H9 (cell line): ENCODE data around the gene SLC15A5. TPM values are rescaled to one million over a fixed set of nuclear protein-coding genes. Genes with fewer than 3 reads are reported as not detected.

Experiments
- DNase-seq: peaks from one replicate; pipeline ENCODE4 v3.0.0-alpha.2; 2017
- H2AFZ ChIP-seq: one replicate; pipeline ENCODE4 v1.6.1; 2013; ENCODE audit warnings: mild to moderate bottlenecking, low read length, control low read depth, moderate library complexity
- H2AK5ac ChIP-seq: 2 replicates; pipeline ENCODE4 v1.6.1; 2013; ENCODE audit warnings: low read length, control low read depth, mixed read lengths; ENCODE audit not compliant: insufficient read length
- H2BK120ac ChIP-seq: one replicate; pipeline ENCODE4 v1.6.1; 2013; ENCODE audit warnings: low read depth, mild to moderate bottlenecking, low read length, control low read depth, inconsistent platforms; ENCODE audit not compliant: poor library complexity, severe bottlenecking
- H2BK12ac ChIP-seq: 2 replicates; pipeline ENCODE4 v1.6.1; 2013; ENCODE audit warnings: low read length, control low read depth, mixed read lengths, low read depth; ENCODE audit not compliant: insufficient read length
- H2BK15ac ChIP-seq: 2 replicates; pipeline ENCODE4 v1.6.1; 2013; ENCODE audit warnings: low read depth, low read length, control low read depth
- H2BK20ac ChIP-seq: one replicate; pipeline ENCODE4 v1.6.1; 2013; ENCODE audit warnings: low read depth, mild to moderate bottlenecking, low read length, control low read depth, inconsistent platforms; ENCODE audit not compliant: poor library complexity, severe bottlenecking
- H2BK5ac ChIP-seq: 2 replicates; pipeline ENCODE4 v1.6.1; 2013; ENCODE audit warnings: low read length, control low read depth, mixed read lengths; ENCODE audit not compliant: insufficient read length
- H3K14ac ChIP-seq: 2 replicates; pipeline ENCODE4 v1.6.1; 2013; ENCODE audit warnings: low read length, control low read depth; ENCODE audit not compliant: insufficient read depth
- H3K18ac ChIP-seq: 2 replicates; pipeline ENCODE4 v1.6.1; 2013; ENCODE audit warnings: low read depth, mild to moderate bottlenecking, mixed read lengths, low read length, control low read depth; ENCODE audit not compliant: insufficient read length
- H3K23ac ChIP-seq: 2 replicates; pipeline ENCODE4 v1.6.1; 2013; ENCODE audit warnings: low read length, control low read depth, mixed read lengths, low read depth; ENCODE audit not compliant: insufficient read length
- H3K23me2 ChIP-seq: 2 replicates; pipeline ENCODE4 v1.6.1; 2013; ENCODE audit warnings: low read depth, mild to moderate bottlenecking, mixed read lengths, low read length, control low read depth; ENCODE audit not compliant: insufficient read length, poor library complexity, severe bottlenecking
- H3K27ac ChIP-seq: 2 replicates; pipeline ENCODE4 v1.5.1; 2013; ENCODE audit warnings: low read length, control low read depth, mixed read lengths, low read depth; ENCODE audit not compliant: insufficient read length
- H3K27me3 ChIP-seq: 2 replicates; pipeline ENCODE4 v1.6.1; 2013; ENCODE audit warnings: low read length, control low read depth, inconsistent platforms; ENCODE audit not compliant: insufficient read depth
- H3K4ac ChIP-seq: 2 replicates; pipeline ENCODE4 v1.6.1; 2013; ENCODE audit warnings: low read depth, mild to moderate bottlenecking, control low read depth, inconsistent platforms, low read length, moderate library complexity
- H3K4me1 ChIP-seq: 2 replicates; pipeline ENCODE4 v1.6.1; 2013; ENCODE audit warnings: low read length, control low read depth, inconsistent platforms; ENCODE audit not compliant: insufficient read depth
- H3K4me2 ChIP-seq: 2 replicates; pipeline ENCODE4 v1.6.1; 2013; ENCODE audit warnings: low read length, control low read depth, mixed read lengths; ENCODE audit not compliant: insufficient read length, insufficient read depth
- H3K56ac ChIP-seq: 2 replicates; pipeline ENCODE4 v1.6.1; 2013; ENCODE audit warnings: low read depth, mild to moderate bottlenecking, mixed read lengths, low read length, control low read depth; ENCODE audit not compliant: insufficient read length
- H3K79me1 ChIP-seq: 2 replicates; pipeline ENCODE4 v1.6.1; 2013; ENCODE audit warnings: low read depth, mild to moderate bottlenecking, moderate library complexity, low read length, control low read depth, inconsistent platforms; ENCODE audit not compliant: insufficient read depth, poor library complexity, severe bottlenecking
- H3K79me2 ChIP-seq: 2 replicates; pipeline ENCODE4 v1.6.1; 2013; ENCODE audit warnings: low read length, control low read depth, inconsistent platforms; ENCODE audit not compliant: insufficient read depth
- H3K9ac ChIP-seq: 2 replicates; pipeline ENCODE4 v1.6.1; 2013; ENCODE audit warnings: low read length, control low read depth, mixed read lengths; ENCODE audit not compliant: insufficient read length; ENCODE audit errors: extremely low read depth
- H3K9me3 ChIP-seq: one replicate; pipeline ENCODE4 v1.6.1; 2013; ENCODE audit warnings: low read depth, low read length, inconsistent platforms; ENCODE audit not compliant: control insufficient read depth
- H3T11ph ChIP-seq: one replicate; pipeline ENCODE4 v1.6.1; 2013; ENCODE audit warnings: mild to moderate bottlenecking, low read length, control low read depth, inconsistent platforms
- H4K20me1 ChIP-seq: one replicate; pipeline ENCODE4 v1.6.1; 2013; ENCODE audit not compliant: control insufficient read depth, insufficient read length, insufficient read depth
- H4K5ac ChIP-seq: 2 replicates; pipeline ENCODE4 v1.6.1; 2013; ENCODE audit warnings: low read depth, mild to moderate bottlenecking, mixed read lengths, low read length, control low read depth; ENCODE audit not compliant: insufficient read length
- H4K8ac ChIP-seq: replicated peaks from 2 replicates; pipeline ENCODE4 v1.6.1; 2013; ENCODE audit warnings: low read length, control low read depth, mixed read lengths, low read depth; ENCODE audit not compliant: insufficient read length
- H4K91ac ChIP-seq: 2 replicates; pipeline ENCODE4 v1.6.1; 2013; ENCODE audit warnings: low read depth, mild to moderate bottlenecking, moderate library complexity, mixed read lengths, low read length, control low read depth; ENCODE audit not compliant: insufficient read length
- H3K27ac Mint-ChIP-seq, 3 experiments: 2 replicates in 2 of 3; 3 replicates in 1 of 3; pipeline ENCODE4 v1.8.0; 2020 to 2021; ENCODE audit warnings: mixed read lengths in 3 of 3, mild to moderate bottlenecking in 1 of 3, moderate library complexity in 1 of 3
- H3K27me3 Mint-ChIP-seq: 2 replicates; pipeline ENCODE4 v1.8.0; 2021; ENCODE audit warnings: low read depth, mild to moderate bottlenecking, moderate library complexity, mixed read lengths
- H3K36me3 Mint-ChIP-seq, 3 experiments: 2 replicates in 2 of 3; 3 replicates in 1 of 3; pipeline ENCODE4 v1.8.0; 2020 to 2021; ENCODE audit warnings: low read depth in 3 of 3, mixed read lengths in 3 of 3; ENCODE audit not compliant: insufficient read depth in 1 of 3
- H3K4me1 Mint-ChIP-seq, 2 experiments: 2 replicates each; pipeline ENCODE4 v1.8.0; 2020; ENCODE audit warnings: mixed read lengths in 2 of 2
- H3K4me3 Mint-ChIP-seq, 2 experiments: 2 replicates in 1 of 2; 3 replicates in 1 of 2; pipeline ENCODE4 v1.8.0; 2020 to 2021; ENCODE audit warnings: mild to moderate bottlenecking in 2 of 2, mixed read lengths in 2 of 2, moderate library complexity in 1 of 2
- H3K9me3 Mint-ChIP-seq, 2 experiments: 2 replicates in 1 of 2; 3 replicates in 1 of 2; pipeline ENCODE4 v1.8.0; 2020; ENCODE audit warnings: mild to moderate bottlenecking in 2 of 2, mixed read lengths in 2 of 2, moderate library complexity in 1 of 2
- WGBS: extraction: QIAGEN DNeasy Blood & Tissue Kit; methylation state at CpG from one replicate; pipeline ENCODE4 v1.1.7; 2013; ENCODE audit warnings: missing lambda C conversion rate, low lambda C conversion rate, mixed read lengths; ENCODE audit not compliant: insufficient read length; ENCODE audit errors: extremely low coverage; 5-methylcytosine and 5-hydroxymethylcytosine counted together
- total RNA-seq: library from RNA; stranded (reverse); gene quantifications from 2 replicates; pipeline ENCODE4 v1.2.1, GENCODE V29; 2021
- TF ChIP-seq, protein P1 (sequence below): fragments of 200-600 bp; sonication (generic); conservative IDR thresholded peaks from 3 replicates; pipeline ENCODE4 v1.8.0; 2021; ENCODE audit warnings: antibody characterized with exemption, mild to moderate bottlenecking

The SLC15A5 gene
- total RNA-seq, 1 experiment from 2014 or later, result not detected

DNA sequence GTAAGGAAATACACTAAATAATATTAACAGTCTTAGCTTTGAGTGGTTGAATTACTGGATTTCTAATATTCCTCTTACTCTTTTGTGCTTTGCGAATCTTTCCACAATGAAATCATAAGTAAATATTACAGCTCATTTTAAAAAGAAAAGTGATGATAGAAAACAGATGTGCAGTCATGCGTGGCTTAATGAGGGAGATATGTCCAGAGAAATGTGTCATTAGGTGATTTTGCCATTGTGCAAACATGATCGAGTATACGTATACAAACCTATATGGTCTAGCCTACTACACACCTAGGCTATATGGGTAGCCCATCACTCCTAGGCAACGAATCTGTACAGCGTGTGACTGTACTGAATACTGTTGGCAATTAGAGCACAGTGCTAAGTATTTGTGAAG is 59.3 kb downstream of the SLC15A5 start:
- Histone ChIP-seq H3K23ac (no peak overlapping the region), H3K27me3 (no peaks in the 10 kb centered on the region), H3K14ac (no peak overlapping the region), H4K8ac (no peak overlapping the region), H3K4me2 (no peak overlapping the region), H2BK120ac (no peak overlapping the region), H2AK5ac (no peak overlapping the region), H3K23me2 (no peaks in the 10 kb centered on the region), H3T11ph (no peak overlapping the region), H2BK5ac (no peak overlapping the region), H2AFZ (no peak overlapping the region), H3K56ac (no peak overlapping the region), H3K9me3 (no peaks in the 10 kb centered on the region), H2BK20ac (no peak overlapping the region), H4K91ac (no peak overlapping the region), H2BK12ac (no peak overlapping the region), H3K4ac (no peak overlapping the region), H2BK15ac (no peak overlapping the region), H4K20me1 (no peaks in the 10 kb centered on the region), H3K27ac (no peak overlapping the region), H4K5ac (no peak overlapping the region), H3K4me1 (no peaks in the 10 kb centered on the region), H3K18ac (no peak overlapping the region), H3K79me1 (no peaks in the 10 kb centered on the region), H3K79me2 (no peaks in the 10 kb centered on the region), H3K9ac (no peak overlapping the region)
- TF ChIP-seq, protein P1, sequence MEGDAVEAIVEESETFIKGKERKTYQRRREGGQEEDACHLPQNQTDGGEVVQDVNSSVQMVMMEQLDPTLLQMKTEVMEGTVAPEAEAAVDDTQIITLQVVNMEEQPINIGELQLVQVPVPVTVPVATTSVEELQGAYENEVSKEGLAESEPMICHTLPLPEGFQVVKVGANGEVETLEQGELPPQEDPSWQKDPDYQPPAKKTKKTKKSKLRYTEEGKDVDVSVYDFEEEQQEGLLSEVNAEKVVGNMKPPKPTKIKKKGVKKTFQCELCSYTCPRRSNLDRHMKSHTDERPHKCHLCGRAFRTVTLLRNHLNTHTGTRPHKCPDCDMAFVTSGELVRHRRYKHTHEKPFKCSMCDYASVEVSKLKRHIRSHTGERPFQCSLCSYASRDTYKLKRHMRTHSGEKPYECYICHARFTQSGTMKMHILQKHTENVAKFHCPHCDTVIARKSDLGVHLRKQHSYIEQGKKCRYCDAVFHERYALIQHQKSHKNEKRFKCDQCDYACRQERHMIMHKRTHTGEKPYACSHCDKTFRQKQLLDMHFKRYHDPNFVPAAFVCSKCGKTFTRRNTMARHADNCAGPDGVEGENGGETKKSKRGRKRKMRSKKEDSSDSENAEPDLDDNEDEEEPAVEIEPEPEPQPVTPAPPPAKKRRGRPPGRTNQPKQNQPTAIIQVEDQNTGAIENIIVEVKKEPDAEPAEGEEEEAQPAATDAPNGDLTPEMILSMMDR, result no peak
- H3K36me3 Mint-ChIP-seq, result no peaks in the 10 kb centered on the region
- no peak overlapping the region for H3K27ac Mint-ChIP-seq
- no CpG with 5 or more reads among the region's 6 CpGs for WGBS
- H3K4me1 Mint-ChIP-seq, result no peaks in the 10 kb centered on the region
- DNase-seq, result no peak
- no peaks in the 10 kb centered on the region for H3K27me3 Mint-ChIP-seq
- H3K9me3 Mint-ChIP-seq, result no peaks in the 10 kb centered on the region
- H3K4me3 Mint-ChIP-seq, result no peak overlapping the region
